Spleen (tissue), 7 donors: ENCODE measurements around the gene TAS1R3.

Experiments
- CTCF ChIP-seq, 11 experiments: fragments of 200-600 bp in 7 of 11; fragments of 450-650 bp in 4 of 11; sonication (generic) in 4 of 11; IDR thresholded peaks in 8 of 11; conservative IDR thresholded peaks in 3 of 11; 1 replicate in 7 of 11; 2 replicates in 4 of 11; pipeline versions ENCODE4 v1.4.0 to v1.8.0; 2016 to 2021; ENCODE audit warnings: antibody characterized with exemption in 11 of 11, inconsistent platforms in 4 of 11, mild to moderate bottlenecking in 1 of 11
- POLR2A ChIP-seq, 3 donors: fragments of 450-650 bp; IDR thresholded peaks; one replicate each; pipeline ENCODE4 v1.5.1; 2017; ENCODE audit warnings: antibody characterized with exemption in 3 of 3, mild to moderate bottlenecking in 1 of 3
- POLR2AphosphoS5 ChIP-seq, 3 donors: sonication (generic); formaldehyde crosslinking; IDR thresholded peaks; one replicate each; pipeline ENCODE4 v1.5.1; 2017; ENCODE audit warnings: antibody characterized with exemption in 3 of 3
- donor health status: DM: no; HTN: no; CAD: no; lungs with moderate emphysema.
- donor health status: DM: no; HTN: no; CAD: no.
- donor health status: DM: no; HTN: no; CAD: no.

GRCh38 chr1:1291548-1292441 is 39.3 kb upstream of the TAS1R3 start:
- peak; percentile 63 to 85 (median 78) for TF ChIP-seq CTCF (IDR thresholded peaks at IDR 0.05 in 8 of 11, conservative IDR thresholded peaks at IDR 0.05 in 3 of 11)
- TF ChIP-seq POLR2A (IDR thresholded peaks at IDR 0.05): no peak
- peak; percentile 37 to 58 (median 39) for TF ChIP-seq POLR2AphosphoS5 (IDR thresholded peaks at IDR 0.05)
